Left ventricle myocardium inferior (tissue), 1 donor: ENCODE data around the gene HDAC4. TPM values are rescaled to one million over a fixed set of nuclear protein-coding genes. Genes with fewer than 3 reads are reported as not detected.

Experiments
- DNase-seq: peaks from one replicate; pipeline ENCODE4 v3.0.0-alpha.2; 2020
- H3K27ac ChIP-seq: fragments of 200-600 bp; replicated peaks from 2 replicates; pipeline ENCODE4 v1.8.0; 2021
- H3K27me3 ChIP-seq: fragments of 200-600 bp; 2 replicates; pipeline ENCODE4 v1.8.0; 2021; ENCODE audit warnings: low read depth
- H3K36me3 ChIP-seq: fragments of 200-600 bp; 2 replicates; pipeline ENCODE4 v1.8.0; 2021
- H3K4me1 ChIP-seq: fragments of 200-600 bp; 2 replicates; pipeline ENCODE4 v1.8.0; 2021
- H3K4me3 ChIP-seq: fragments of 200-600 bp; 2 replicates; pipeline ENCODE4 v1.8.0; 2021; ENCODE audit warnings: mild to moderate bottlenecking, moderate library complexity
- H3K9me3 ChIP-seq: fragments of 200-600 bp; replicated peaks from 2 replicates; pipeline ENCODE4 v1.8.0; 2021
- intact Hi-C: fragments of 100-400 bp; cut with micrococcal nuclease; formaldehyde crosslinking; loops from one replicate; pipeline ENCODE4 v1.11.0; 2022
- total RNA-seq: library from RNA; stranded (reverse); fragmentation: NEBNext Ultra II Directional; extraction: Animal tissue kit (Norgen Biotek cat#: 25700); gene quantifications from one replicate; pipeline ENCODE4 v1.2.1, GENCODE V29; 2021
- TF ChIP-seq, protein P1 (sequence below): fragments of 200-600 bp; IDR thresholded peaks from 2 replicates; pipeline ENCODE4 v1.8.0; 2021; ENCODE audit warnings: antibody characterized with exemption, mild to moderate bottlenecking, borderline replicate concordance
- donor health status: DM: no; HTN: yes; CAD: no; lungs with severe emphysema.

HDAC4 gene
- total RNA-seq, 1 donor from 2014 or later, result 23.9 TPM

DNA sequence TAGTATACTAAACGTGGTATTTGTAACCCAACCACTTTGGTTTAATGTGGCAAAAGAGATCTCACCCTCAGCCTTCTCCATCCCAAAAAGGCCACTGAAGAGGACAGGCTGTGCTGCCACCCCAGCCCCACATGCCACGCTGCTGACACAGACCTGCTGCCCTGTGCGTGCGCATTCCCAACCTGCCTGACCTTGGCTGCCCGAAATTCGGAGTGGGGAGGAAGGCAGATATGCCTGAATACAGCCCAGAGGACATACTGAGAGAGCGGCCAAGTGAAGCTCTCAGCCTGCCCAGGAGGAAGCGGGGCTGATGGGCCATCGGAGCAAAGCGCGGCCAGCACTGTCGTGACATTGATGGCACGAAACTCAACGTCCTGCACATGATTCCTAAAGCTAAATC, 70.0 kb downstream of the HDAC4 start:
- intact Hi-C loops, result no loop called here
- Histone ChIP-seq H3K27ac (peak overlapping the region; percentile 95), H3K36me3 (no peaks in the 10 kb centered on the region), H3K27me3 (no peaks in the 10 kb centered on the region), H3K4me1 (peaks cover 59% of the 10 kb centered on the region), H3K9me3 (no peaks in the 10 kb centered on the region), H3K4me3 (peak overlapping the region; percentile 35)
- no peak for DNase-seq
- TF ChIP-seq, protein P1, sequence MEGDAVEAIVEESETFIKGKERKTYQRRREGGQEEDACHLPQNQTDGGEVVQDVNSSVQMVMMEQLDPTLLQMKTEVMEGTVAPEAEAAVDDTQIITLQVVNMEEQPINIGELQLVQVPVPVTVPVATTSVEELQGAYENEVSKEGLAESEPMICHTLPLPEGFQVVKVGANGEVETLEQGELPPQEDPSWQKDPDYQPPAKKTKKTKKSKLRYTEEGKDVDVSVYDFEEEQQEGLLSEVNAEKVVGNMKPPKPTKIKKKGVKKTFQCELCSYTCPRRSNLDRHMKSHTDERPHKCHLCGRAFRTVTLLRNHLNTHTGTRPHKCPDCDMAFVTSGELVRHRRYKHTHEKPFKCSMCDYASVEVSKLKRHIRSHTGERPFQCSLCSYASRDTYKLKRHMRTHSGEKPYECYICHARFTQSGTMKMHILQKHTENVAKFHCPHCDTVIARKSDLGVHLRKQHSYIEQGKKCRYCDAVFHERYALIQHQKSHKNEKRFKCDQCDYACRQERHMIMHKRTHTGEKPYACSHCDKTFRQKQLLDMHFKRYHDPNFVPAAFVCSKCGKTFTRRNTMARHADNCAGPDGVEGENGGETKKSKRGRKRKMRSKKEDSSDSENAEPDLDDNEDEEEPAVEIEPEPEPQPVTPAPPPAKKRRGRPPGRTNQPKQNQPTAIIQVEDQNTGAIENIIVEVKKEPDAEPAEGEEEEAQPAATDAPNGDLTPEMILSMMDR, result no peak

DNA sequence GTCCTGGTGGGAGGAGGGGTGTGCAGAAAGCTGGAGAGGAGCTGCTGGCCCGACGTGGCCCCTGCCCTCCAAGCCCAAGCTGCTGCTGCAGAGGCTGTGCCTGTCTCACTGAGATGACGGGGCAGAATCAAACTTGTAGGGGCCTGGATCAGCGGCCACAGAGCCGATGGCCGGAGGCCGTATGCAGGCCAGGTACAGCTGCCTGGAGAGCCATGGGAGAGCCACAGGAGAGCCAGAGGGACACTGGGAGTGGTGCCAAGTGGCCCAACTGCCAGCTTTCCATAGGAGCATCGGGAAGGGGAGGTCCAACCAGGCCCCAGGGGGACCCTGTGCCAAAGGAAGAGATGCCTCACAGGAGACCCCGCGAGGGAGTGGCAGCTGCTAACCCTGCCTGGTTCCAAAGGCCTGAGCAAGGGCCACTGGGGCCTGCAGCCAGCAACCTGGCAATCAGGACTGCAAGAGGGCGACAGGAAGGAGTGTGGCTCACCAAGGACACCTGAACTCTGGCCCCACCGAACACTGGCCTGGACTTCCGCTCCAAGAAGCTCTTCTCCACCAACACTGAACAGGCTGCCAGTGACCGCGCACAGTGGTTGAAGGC, 70.7 kb downstream of the HDAC4 start:
- Histone ChIP-seq H3K4me3 (peak overlapping the region; percentile 35), H3K27me3 (no peaks in the 10 kb centered on the region), H3K9me3 (no peaks in the 10 kb centered on the region), H3K36me3 (no peaks in the 10 kb centered on the region), H3K4me1 (peaks cover 59% of the 10 kb centered on the region), H3K27ac (peak overlapping the region; percentile 95)
- DNase-seq, result peak; percentile 55
- TF ChIP-seq, protein P1, result no peak
- intact Hi-C loops, result loop anchor here (10.0 kb wide), 1 partner anchor 65 kb away; no protein-coding TSS in a partner anchor

DNA sequence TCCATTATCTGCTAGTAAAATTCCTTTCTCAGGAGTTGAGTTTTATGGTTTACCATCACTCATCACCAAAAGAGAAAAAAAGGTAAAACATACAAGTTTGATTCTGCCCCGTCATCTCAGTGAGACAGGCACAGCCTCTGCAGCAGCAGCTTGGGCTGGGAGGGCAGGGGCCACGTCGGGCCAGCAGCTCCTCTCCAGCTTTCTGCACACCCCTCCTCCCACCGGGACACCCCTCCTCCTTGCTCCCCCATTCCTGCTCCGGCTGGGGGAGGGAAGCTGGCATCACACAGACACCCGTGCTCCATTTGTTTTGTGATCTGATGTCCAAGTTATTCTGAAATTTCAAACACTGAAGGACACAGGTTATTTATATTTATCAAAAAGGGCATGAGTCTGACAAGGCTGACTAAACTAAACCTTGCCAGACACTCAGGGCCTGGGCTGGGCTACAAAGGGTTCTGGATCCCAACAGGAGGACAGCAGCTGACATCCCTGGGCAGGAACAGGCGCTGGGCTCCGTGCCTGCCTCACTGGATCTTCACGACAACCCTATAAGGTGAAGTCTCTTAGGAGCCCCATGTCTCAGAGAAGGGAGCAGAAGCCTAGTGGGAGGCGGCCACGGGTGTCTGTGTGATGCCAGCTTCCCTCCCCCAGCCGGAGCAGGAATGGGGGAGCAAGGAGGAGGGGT, 71.4 kb downstream of the HDAC4 start:
- intact Hi-C loops, result loop anchor here (10.0 kb wide), 1 partner anchor 65 kb away; no protein-coding TSS in a partner anchor
- peak overlapping the region; percentile 38 for H3K4me3 ChIP-seq
- DNase-seq, result peak; percentile 83

DNA sequence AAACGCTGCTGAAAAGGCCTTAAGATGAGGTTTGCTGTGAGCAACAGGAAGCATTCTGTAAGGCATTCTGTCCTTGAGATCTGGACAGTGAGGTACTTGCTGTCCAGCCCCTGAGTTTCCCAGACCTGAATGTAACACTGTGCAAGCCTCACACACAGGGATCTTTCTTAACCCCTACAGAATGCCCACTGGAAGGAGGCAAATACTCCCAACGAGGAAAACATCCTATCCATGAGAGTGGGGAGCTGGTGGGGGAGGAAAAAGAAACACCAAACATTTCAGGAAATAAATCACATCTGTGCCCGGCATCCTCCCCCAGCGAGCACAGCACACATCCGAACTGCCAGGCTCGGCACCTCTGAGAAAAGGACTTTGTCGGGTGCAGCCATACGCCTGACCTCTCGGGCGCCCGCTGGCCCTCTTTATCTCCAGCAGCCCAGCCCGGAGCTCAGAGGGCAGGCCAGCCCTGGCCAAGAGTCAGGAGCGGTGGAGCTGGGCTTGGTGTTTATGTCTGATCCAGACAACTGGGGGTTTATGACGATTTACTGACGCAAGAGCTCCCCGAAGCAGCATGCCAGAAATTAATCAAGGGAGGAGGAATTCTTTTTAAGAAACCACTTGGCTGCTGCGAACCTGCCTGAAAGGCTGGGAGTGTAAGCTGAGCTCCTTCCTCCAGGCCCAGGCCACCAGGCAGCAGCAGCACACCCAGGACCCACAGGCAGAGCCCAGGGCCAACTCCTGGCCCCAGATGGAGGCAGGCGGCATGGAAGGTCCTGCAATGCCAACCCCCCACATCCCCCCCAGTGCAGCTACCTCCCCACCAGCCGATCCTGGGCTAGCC, 72.2 kb downstream of the HDAC4 start:
- Histone ChIP-seq H3K4me3 (peak overlapping the region; percentile 38), H3K36me3 (no peaks in the 10 kb centered on the region), H3K4me1 (peaks cover 66% of the 10 kb centered on the region), H3K9me3 (no peaks in the 10 kb centered on the region), H3K27me3 (no peaks in the 10 kb centered on the region), H3K27ac (peak overlapping the region; percentile 95)
- peak; percentile 85 for DNase-seq
- intact Hi-C loops, result loop anchor here (10.0 kb wide), 1 partner anchor 66 kb away; no protein-coding TSS in a partner anchor
- TF ChIP-seq, protein P1, result no peak

More for the DNA sequence above, 71.4 kb downstream of the HDAC4 start:
- Histone ChIP-seq H3K4me1 (peaks cover 63% of the 10 kb centered on the region), H3K36me3 (no peaks in the 10 kb centered on the region), H3K27ac (peak overlapping the region; percentile 95), H3K27me3 (no peaks in the 10 kb centered on the region), H3K9me3 (no peaks in the 10 kb centered on the region)
- TF ChIP-seq, protein P1, result no peak
